Gastrocnemius medialis (tissue), 4 donors: ENCODE measurements around the gene LTBP1. TPM values are rescaled to one million over a fixed set of nuclear protein-coding genes. Genes with fewer than 3 reads are reported as not detected.

Experiments used
- ATAC-seq, 2 donors: fragments of 150-250 bp; one replicate each; pipeline ENCODE4 v1.9.1; 2016
- DNase-seq, 2 donors: peaks; one replicate each; pipeline ENCODE4 v3.0.0-alpha.2; 2019
- H3K27ac ChIP-seq, 4 donors: fragments of 200-600 bp; sonication (generic); 1 replicate in 1 of 4; 2 replicates in 3 of 4; pipeline ENCODE4 v1.5.1; 2016 to 2018; ENCODE audit warnings: mild to moderate bottlenecking in 2 of 4, moderate library complexity in 1 of 4
- H3K27me3 ChIP-seq, 3 donors: fragments of 200-600 bp; sonication (generic) in 2 of 3; 1 replicate in 1 of 3; 2 replicates in 2 of 3; pipeline versions ENCODE4 v1.5.1 to v1.6.0; 2016 to 2019; ENCODE audit warnings: mild to moderate bottlenecking in 1 of 3, moderate library complexity in 1 of 3
- H3K36me3 ChIP-seq, 2 donors: fragments of 200-600 bp; sonication (generic) in 1 of 2; one replicate each; pipeline ENCODE4 v1.5.1; 2017 to 2018
- H3K4me1 ChIP-seq, 2 donors: fragments of 200-600 bp; sonication (generic) in 1 of 2; one replicate each; pipeline ENCODE4 v1.5.1; 2016 to 2017; ENCODE audit warnings: mild to moderate bottlenecking in 2 of 2
- H3K4me3 ChIP-seq, 4 donors: fragments of 200-600 bp; sonication (generic) in 3 of 4; 1 replicate in 1 of 4; 2 replicates in 3 of 4; pipeline ENCODE4 v1.5.1; 2016 to 2019; ENCODE audit warnings: mild to moderate bottlenecking in 2 of 4
- H3K9me3 ChIP-seq, 3 donors: fragments of 200-600 bp; sonication (generic) in 2 of 3; 1 replicate in 1 of 3; 2 replicates in 2 of 3; pipeline ENCODE4 v1.5.1; 2016 to 2019
- CTCF ChIP-seq, 5 experiments: fragments of 450-650 bp in 3 of 5; fragments of 200-600 bp in 2 of 5; sonication (generic) in 2 of 5; IDR thresholded peaks in 4 of 5; conservative IDR thresholded peaks in 1 of 5; 1 replicate in 4 of 5; 2 replicates in 1 of 5; pipeline ENCODE4 v1.5.1; 2016 to 2019; ENCODE audit warnings: antibody characterized with exemption in 5 of 5, mild to moderate bottlenecking in 3 of 5, moderate library complexity in 3 of 5
- POLR2A ChIP-seq, 2 donors: fragments of 450-650 bp; IDR thresholded peaks; one replicate each; pipeline ENCODE4 v1.6.1; 2017; ENCODE audit warnings: antibody characterized with exemption in 2 of 2, mild to moderate bottlenecking in 2 of 2, moderate library complexity in 2 of 2
- in situ Hi-C, 4 donors: fragments of 200-750 bp; cut with MboI; loops; one replicate each; pipeline versions ENCODE4 v1.15.0 to v1.8.0; 2017; ENCODE audit warnings: low sequenced_read_pairs in 4 of 4
- intact Hi-C: fragments of 100-400 bp; cut with DNase I; formaldehyde crosslinking; loops from one replicate; pipeline ENCODE4 v1.15.1; 2023; ENCODE audit warnings: low total_unique reads
- total RNA-seq, 4 donors: library from RNA; depleted of rRNA; stranded (reverse); fragments of >200 nt; gene quantifications; one replicate each; pipeline versions ENCODE4 v1.1.0 to v1.2.3, GENCODE V29; 2016

Gene LTBP1
- total RNA-seq, 4 donors from 2014 or later, result 8.0 to 42.8 (median 18.4) TPM

- TF ChIP-seq CTCF (IDR thresholded peaks at IDR 0.05 in 4 of 5, conservative IDR thresholded peaks at IDR 0.05 in 1 of 5), result no peak
- no peak for TF ChIP-seq POLR2A (IDR thresholded peaks at IDR 0.05)
- H3K4me3 ChIP-seq, result no peak overlapping the region
- peaks cover 15 to 18% of the 10 kb centered on the region in 2 donors for H3K4me1 ChIP-seq
- ATAC-seq, result no peak
- in situ Hi-C loops, result no loop called here
- peaks cover 0 to 7% of the 10 kb centered on the region in 2 donors for H3K36me3 ChIP-seq
- intact Hi-C loops, result loop anchor here (5.0 kb wide), 1 partner anchor 88 kb away; no protein-coding TSS in a partner anchor
- DNase-seq, result no peak
- no peak overlapping the region for H3K27ac ChIP-seq
- no peaks in the 10 kb centered on the region for H3K9me3 ChIP-seq
- H3K27me3 ChIP-seq, result no peaks in the 10 kb centered on the region
These were observed 273.1 kb downstream of the LTBP1 start for GRCh38 chr2:33219850-33220275.

- Histone ChIP-seq H3K9me3 (no peaks in the 10 kb centered on the region), H3K4me3 (no peak overlapping the region), H3K27me3 (no peaks in the 10 kb centered on the region), H3K4me1 (peaks cover 15 to 18% of the 10 kb centered on the region in 2 donors), H3K27ac (no peak overlapping the region), H3K36me3 (peaks cover 0 to 7% of the 10 kb centered on the region in 2 donors)
- intact Hi-C loops (no loop called here), in situ Hi-C loops (no loop called here)
- DNase-seq, result no peak
- no peak for ATAC-seq
- TF ChIP-seq CTCF (IDR thresholded peaks at IDR 0.05 in 4 of 5, conservative IDR thresholded peaks at IDR 0.05 in 1 of 5) (no peak), POLR2A (IDR thresholded peaks at IDR 0.05) (no peak)
These were observed 273.8 kb downstream of the LTBP1 start for GRCh38 chr2:33220533-33220932.

- DNase-seq (no peak), ATAC-seq (no peak)
- Histone ChIP-seq H3K9me3 (no peaks in the 10 kb centered on the region), H3K36me3 (peaks cover 0 to 7% of the 10 kb centered on the region in 2 donors), H3K4me3 (no peak overlapping the region), H3K27me3 (no peaks in the 10 kb centered on the region), H3K27ac (no peak overlapping the region), H3K4me1 (peaks cover 15 to 18% of the 10 kb centered on the region in 2 donors)
- intact Hi-C loops (no loop called here), in situ Hi-C loops (no loop called here)
- no peak for TF ChIP-seq POLR2A (IDR thresholded peaks at IDR 0.05)
- TF ChIP-seq CTCF (IDR thresholded peaks at IDR 0.05 in 4 of 5, conservative IDR thresholded peaks at IDR 0.05 in 1 of 5), result no peak
These were observed 274.5 kb downstream of the LTBP1 start for GRCh38 chr2:33221046-33221784.

GRCh38 chr2:33222309-33222708 lies 275.6 kb downstream of the LTBP1 start:
- no peaks in the 10 kb centered on the region for H3K9me3 ChIP-seq
- no peak overlapping the region for H3K27ac ChIP-seq
- intact Hi-C loops (no loop called here), in situ Hi-C loops (no loop called here)
- TF ChIP-seq POLR2A (IDR thresholded peaks at IDR 0.05) (no peak), CTCF (IDR thresholded peaks at IDR 0.05 in 4 of 5, conservative IDR thresholded peaks at IDR 0.05 in 1 of 5) (no peak)
- H3K36me3 ChIP-seq, result peaks cover 0 to 7% of the 10 kb centered on the region in 2 donors
- no peaks in the 10 kb centered on the region for H3K27me3 ChIP-seq
- no peak for DNase-seq
- no peak overlapping the region for H3K4me3 ChIP-seq
- ATAC-seq, result no peak
- peaks cover 6 to 9% of the 10 kb centered on the region in 2 donors for H3K4me1 ChIP-seq
